Lung (tissue), 12 donors: ENCODE measurements around the gene ABHD13. TPM values are rescaled to one million over a fixed set of nuclear protein-coding genes. Genes with fewer than 3 reads are reported as not detected.
"Not testable (repeated sequence)": the region's sequence is repeated elsewhere in the genome, so short reads cannot be mapped to it uniquely, and the experiment has no call there.

Source experiments
- ATAC-seq: fragments of 200-7000 bp; cut with Tn5 transposase; one replicate; pipeline ENCODE4 v1.9.1; 2020; ENCODE audit warnings: moderate number of reproducible peaks; ENCODE audit not compliant: insufficient read depth, low FRiP score
- DNase-seq, 3 donors: peaks; one replicate each; pipeline ENCODE4 v3.0.0-alpha.2; 2013 to 2017
- H3K27ac ChIP-seq, 2 donors: one replicate each; pipeline ENCODE4 v1.5.1; 2013; ENCODE audit warnings: mild to moderate bottlenecking in 2 of 2, moderate library complexity in 2 of 2, control low read depth in 1 of 2, inconsistent platforms in 1 of 2, low read depth in 1 of 2, low read length in 1 of 2
- H3K27me3 ChIP-seq, 3 donors: one replicate each; pipeline ENCODE4 v1.5.1; 2013; ENCODE audit warnings: low read length in 2 of 3; ENCODE audit not compliant: control insufficient read depth in 3 of 3, insufficient read depth in 3 of 3
- H3K36me3 ChIP-seq, 4 donors: one replicate each; pipeline ENCODE4 v1.5.1; 2013; ENCODE audit warnings: low read length in 4 of 4, mild to moderate bottlenecking in 1 of 4, moderate library complexity in 1 of 4; ENCODE audit not compliant: control insufficient read depth in 4 of 4, insufficient read depth in 4 of 4
- H3K4me1 ChIP-seq, 5 donors: one replicate each; pipeline ENCODE4 v1.5.1; 2013; ENCODE audit warnings: low read length in 5 of 5, mild to moderate bottlenecking in 2 of 5, moderate library complexity in 1 of 5; ENCODE audit not compliant: control insufficient read depth in 5 of 5, insufficient read depth in 5 of 5
- H3K4me3 ChIP-seq: one replicate; pipeline ENCODE4 v1.5.1; 2013; ENCODE audit warnings: mild to moderate bottlenecking, control low read depth, moderate library complexity
- H3K9ac ChIP-seq, 2 donors: one replicate each; pipeline ENCODE4 v1.5.1; 2013; ENCODE audit warnings: low read length in 2 of 2, control low read depth in 1 of 2; ENCODE audit not compliant: insufficient read depth in 1 of 2
- H3K9me3 ChIP-seq, 4 donors: one replicate each; pipeline ENCODE4 v1.5.1; 2013; ENCODE audit warnings: low read length in 3 of 4, mild to moderate bottlenecking in 1 of 4, moderate library complexity in 1 of 4; ENCODE audit not compliant: control insufficient read depth in 4 of 4, insufficient read depth in 3 of 4
- CTCF ChIP-seq: IDR thresholded peaks from 2 replicates; pipeline ENCODE4 v1.5.1; 2012; ENCODE audit warnings: mild to moderate bottlenecking; ENCODE audit errors: control extremely low read depth, extremely low read depth
- WGBS, 2 donors: extraction: QIAGEN DNeasy Blood & Tissue Kit; methylation state at CpG; one replicate each; pipeline ENCODE4 v1.1.7; 2013; 5-methylcytosine and 5-hydroxymethylcytosine counted together
- polyA plus RNA-seq, 2 donors: library from polyadenylated mRNA; stranded (reverse); fragments of 200-250 nt; gene quantifications; one replicate each; pipeline ENCODE4 v1.2.1, GENCODE V29; 2013
- total RNA-seq, 2 donors: library from RNA; depleted of rRNA in 1 of 2; stranded (reverse); fragments of >200 nt in 1 of 2; gene quantifications; one replicate each; pipeline ENCODE4 v1.2.1, GENCODE V29; 2014 to 2021
- donor health status: control.
- donor health status: control.
- donor health status: Bipolar disorder and iron deficiency.
- donor health status: healthy.
- donor health status: DM: yes; HTN: yes; CAD: no.

Gene ABHD13
- total and polyA plus RNA-seq, 4 donors = 4.7 to 17.5 (median 8.3) TPM

- H3K4me1 ChIP-seq = peaks cover 0 to 34% (median 14%) of the 10 kb centered on the region in 5 donors
- ATAC-seq (no peak), DNase-seq (no peak)
- WGBS, 2 donors = 55 to 78% methylated on average over 4 of the region's 4 CpGs
- no peaks in the 10 kb centered on the region for H3K9me3 ChIP-seq
- no peak for TF ChIP-seq CTCF
- no peaks in the 10 kb centered on the region for H3K27me3 ChIP-seq
- H3K4me3 ChIP-seq = no peak overlapping the region
- H3K36me3 ChIP-seq = no peaks in the 10 kb centered on the region
- H3K27ac ChIP-seq = no peak overlapping the region
- H3K9ac ChIP-seq = no peak overlapping the region
These were observed 49.2 kb downstream of the ABHD13 start for GRCh38 chr13:108267347-108267746.

- H3K27me3 ChIP-seq, H3K9ac ChIP-seq, DNase-seq, H3K4me3 ChIP-seq, H3K9me3 ChIP-seq, H3K36me3 ChIP-seq, ATAC-seq, H3K27ac ChIP-seq: not testable (repeated sequence)
- WGBS, 2 donors = 95 to 96% methylated on average over 3 of the region's 3 CpGs
- peaks cover 0 to 34% (median 14%) of the 10 kb centered on the region in 5 donors for H3K4me1 ChIP-seq
These were observed 49.7 kb downstream of the ABHD13 start for GRCh38 chr13:108267855-108268254.

GRCh38 chr13:108268466-108269112 is 50.4 kb downstream of the ABHD13 start:
- Histone ChIP-seq H3K9ac (no peak overlapping the region), H3K27ac (peak overlapping the region in 1 of 2 donors; percentile 80), H3K9me3 (no peaks in the 10 kb centered on the region), H3K27me3 (no peaks in the 10 kb centered on the region), H3K36me3 (no peaks in the 10 kb centered on the region), H3K4me3 (no peak overlapping the region), H3K4me1 (peaks cover 0 to 34% (median 14%) of the 10 kb centered on the region in 5 donors)
- DNase-seq (peak in 2 of 3 donors; percentile 15 to 29), ATAC-seq (peak; percentile 20)
- TF ChIP-seq CTCF = no peak
- 46 to 47% methylated on average over 4 of the region's 4 CpGs for WGBS, 2 donors

- ATAC-seq = peak; percentile 64
- Histone ChIP-seq H3K36me3 (no peaks in the 10 kb centered on the region), H3K4me3 (peak within 1 kb of the TSS; percentile 9), H3K27ac (peak within 1 kb of the TSS; percentile 33 to 88), H3K9me3 (no peaks in the 10 kb centered on the region), H3K4me1 (peaks cover 0 to 30% (median 14%) of the 10 kb centered on the region in 5 donors), H3K27me3 (no peaks in the 10 kb centered on the region), H3K9ac (peak within 1 kb of the TSS; percentile 16 to 66)
- TF ChIP-seq CTCF = no peak
- 6 to 10% methylated on average over 16 of the region's 16 CpGs for WGBS, 2 donors
- peak; percentile 36 to 74 (median 57) for DNase-seq
These were observed 51.6 kb downstream of the ABHD13 start, which contains the start of gene TNFSF13B for GRCh38 chr13:108269601-108270328. TNFSF13B (plus strand) TSS chr13:108269718; CDS start chr13:108269896, 178 bp downstream.
